ENCODE data around the gene UGT1A6. TPM values are rescaled to one million over a fixed set of nuclear protein-coding genes. Genes with fewer than 3 reads are reported as not detected.

UGT1A6 gene
- total and polyA plus RNA-seq, 2 donors (not counting 1 experiment from before 2014, with no cell fraction given), result not detected

DNA sequence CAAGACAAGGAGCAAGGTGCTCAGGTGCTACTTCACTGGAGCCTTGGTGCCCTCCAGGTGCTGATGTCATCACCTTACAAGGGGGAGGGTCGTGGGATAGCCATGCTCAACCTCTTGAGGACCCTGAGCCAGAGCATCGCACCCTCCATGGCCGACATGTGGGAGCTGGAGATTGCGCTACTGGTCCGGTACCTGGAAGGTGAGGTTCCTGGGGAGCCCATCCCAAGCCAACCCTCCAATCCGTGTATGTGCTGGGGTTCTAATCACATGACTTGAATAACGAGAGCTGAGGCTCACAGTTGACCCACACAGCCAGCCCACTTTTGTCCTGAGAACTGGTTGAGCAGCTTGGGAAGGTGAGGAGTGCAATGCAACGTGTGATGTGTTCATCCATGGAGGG lies 111.3 kb downstream of the UGT1A6 start:
- TF ChIP-seq CTCF (conservative IDR thresholded peaks at IDR 0.05 in 1 of 2, IDR thresholded peaks at IDR 0.05 in 1 of 2; ENCODE audit: low read depth in 1 of 2, low read length in 2 of 2) (no peak), EZH2 (IDR thresholded peaks at IDR 0.05; ENCODE audit: low read length, missing control alignments) (no peak)
- Histone ChIP-seq H3K27ac (ENCODE audit: insufficient read depth, low read length) (no peak overlapping the region), H2AFZ (ENCODE audit: low read length) (no peak overlapping the region), H3K4me3 (replicated peaks in 1 of 4; ENCODE audit: control extremely low read depth in 1 of 4, insufficient read depth in 1 of 4, low read depth in 3 of 4, low read length in 4 of 4) (no peak overlapping the region), H3K27me3 (ENCODE audit: control insufficient read depth, insufficient read depth, low read length) (peaks cover 3% of the 10 kb centered on the region), H4K20me1 (ENCODE audit: control insufficient read depth, extremely low read depth, insufficient read depth, low read length) (no peaks in the 10 kb centered on the region), H3K4me2 (ENCODE audit: extremely low read depth, insufficient read depth, low read length) (no peak overlapping the region), H3K9ac (ENCODE audit: insufficient read depth, low read length) (no peak overlapping the region), H3K9me3 (ENCODE audit: control insufficient read depth, insufficient read depth, low read depth, low read length) (no peaks in the 10 kb centered on the region), H3K36me3 (ENCODE audit: control insufficient read depth, insufficient read depth, low read length) (no peaks in the 10 kb centered on the region), H3K79me2 (ENCODE audit: control insufficient read depth, insufficient read depth, low read length) (no peaks in the 10 kb centered on the region), H3K4me1 (ENCODE audit: control insufficient read depth, extremely low read depth, insufficient read depth, low read length) (no peaks in the 10 kb centered on the region)
- DNase-seq (ENCODE audit: low read depth in 2 of 2), result no peak

DNA sequence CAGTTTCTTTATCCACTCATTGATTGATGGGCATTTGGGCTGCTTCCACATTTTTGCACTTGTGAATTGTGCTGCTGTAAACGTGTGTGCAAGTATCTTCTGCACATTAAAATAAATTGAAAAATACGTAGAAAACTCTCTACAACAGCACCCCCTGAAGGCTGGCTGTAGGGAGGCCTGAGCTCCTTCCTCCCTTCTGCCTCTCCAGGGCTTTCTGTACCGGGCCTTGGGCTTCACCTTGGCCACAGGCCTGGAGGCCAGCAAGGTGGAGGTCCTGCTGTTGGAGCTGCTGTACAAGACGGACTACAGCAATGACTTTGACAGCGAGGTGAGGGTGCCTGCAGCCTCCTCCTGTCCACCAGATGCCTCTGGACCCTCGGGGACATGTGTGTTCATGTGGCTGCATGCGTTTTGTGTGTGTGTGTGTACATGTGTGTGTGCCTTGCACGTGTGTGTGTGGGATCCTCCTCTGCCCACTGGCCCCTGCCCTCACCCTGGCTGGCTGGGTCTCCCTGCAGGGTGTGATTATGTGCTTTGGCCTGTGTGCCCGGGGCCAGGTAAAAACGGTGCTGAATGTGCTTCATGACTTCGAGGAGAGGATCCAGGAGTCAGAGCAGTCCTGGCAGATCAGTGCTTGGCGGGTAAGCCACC lies 114.7 kb downstream of the UGT1A6 start:
- Histone ChIP-seq H3K27me3 (ENCODE audit: control insufficient read depth, insufficient read depth, low read length) (peaks cover 3% of the 10 kb centered on the region), H3K9me3 (ENCODE audit: control insufficient read depth, insufficient read depth, low read depth, low read length) (no peaks in the 10 kb centered on the region), H3K27ac (ENCODE audit: insufficient read depth, low read length) (no peak overlapping the region), H3K4me3 (replicated peaks in 1 of 4; ENCODE audit: control extremely low read depth in 1 of 4, insufficient read depth in 1 of 4, low read depth in 3 of 4, low read length in 4 of 4) (no peak overlapping the region), H3K4me1 (ENCODE audit: control insufficient read depth, extremely low read depth, insufficient read depth, low read length) (no peaks in the 10 kb centered on the region), H3K4me2 (ENCODE audit: extremely low read depth, insufficient read depth, low read length) (no peak overlapping the region), H2AFZ (ENCODE audit: low read length) (no peak overlapping the region), H3K36me3 (ENCODE audit: control insufficient read depth, insufficient read depth, low read length) (no peaks in the 10 kb centered on the region), H4K20me1 (ENCODE audit: control insufficient read depth, extremely low read depth, insufficient read depth, low read length) (no peaks in the 10 kb centered on the region), H3K9ac (ENCODE audit: insufficient read depth, low read length) (no peak overlapping the region), H3K79me2 (ENCODE audit: control insufficient read depth, insufficient read depth, low read length) (no peaks in the 10 kb centered on the region)
- DNase-seq (ENCODE audit: low read depth in 2 of 2), result no peak
- no peak for TF ChIP-seq EZH2 (IDR thresholded peaks at IDR 0.05; ENCODE audit: low read length, missing control alignments)
- no peak for TF ChIP-seq CTCF (conservative IDR thresholded peaks at IDR 0.05 in 1 of 2, IDR thresholded peaks at IDR 0.05 in 1 of 2; ENCODE audit: low read depth in 1 of 2, low read length in 2 of 2)

- no peaks in the 10 kb centered on the region for H3K79me2 ChIP-seq (ENCODE audit: control insufficient read depth, insufficient read depth, low read length)
- DNase-seq (ENCODE audit: low read depth in 2 of 2), result no peak
Measured at GRCh38 chr2:233807966-233808935, 115.6 kb downstream of the UGT1A6 start.

More at GRCh38 chr2:233807966-233808935, 115.6 kb downstream of the UGT1A6 start:
- Histone ChIP-seq H3K4me2 (ENCODE audit: extremely low read depth, insufficient read depth, low read length) (no peak overlapping the region), H3K4me1 (ENCODE audit: control insufficient read depth, extremely low read depth, insufficient read depth, low read length) (no peaks in the 10 kb centered on the region), H3K27ac (ENCODE audit: insufficient read depth, low read length) (no peak overlapping the region), H3K9ac (ENCODE audit: insufficient read depth, low read length) (no peak overlapping the region), H3K36me3 (ENCODE audit: control insufficient read depth, insufficient read depth, low read length) (no peaks in the 10 kb centered on the region), H3K9me3 (ENCODE audit: control insufficient read depth, insufficient read depth, low read depth, low read length) (no peaks in the 10 kb centered on the region), H3K4me3 (replicated peaks in 1 of 4; ENCODE audit: control extremely low read depth in 1 of 4, insufficient read depth in 1 of 4, low read depth in 3 of 4, low read length in 4 of 4) (no peak overlapping the region), H2AFZ (ENCODE audit: low read length) (no peak overlapping the region), H4K20me1 (ENCODE audit: control insufficient read depth, extremely low read depth, insufficient read depth, low read length) (no peaks in the 10 kb centered on the region), H3K27me3 (ENCODE audit: control insufficient read depth, insufficient read depth, low read length) (peaks cover 3% of the 10 kb centered on the region)
- TF ChIP-seq EZH2 (IDR thresholded peaks at IDR 0.05; ENCODE audit: low read length, missing control alignments), result no peak
- no peak for TF ChIP-seq CTCF (conservative IDR thresholded peaks at IDR 0.05 in 1 of 2, IDR thresholded peaks at IDR 0.05 in 1 of 2; ENCODE audit: low read depth in 1 of 2, low read length in 2 of 2)

All from fibroblast of lung (primary cell).